Midbrain (tissue), 1 donor: Measurements from ENCODE around the gene NTNG2.

Source experiments
- DNase-seq: peaks from one replicate; lab custom pipeline; 2025; lab: John Stamatoyannopoulos, UW

The NTNG2 gene

GRCh38 chr9:132146575-132146974 is 15.3 kb upstream of the NTNG2 start:
- no peak for DNase-seq

GRCh38 chr9:132147331-132147730 is 14.5 kb upstream of the NTNG2 start:
- no peak for DNase-seq

DNA sequence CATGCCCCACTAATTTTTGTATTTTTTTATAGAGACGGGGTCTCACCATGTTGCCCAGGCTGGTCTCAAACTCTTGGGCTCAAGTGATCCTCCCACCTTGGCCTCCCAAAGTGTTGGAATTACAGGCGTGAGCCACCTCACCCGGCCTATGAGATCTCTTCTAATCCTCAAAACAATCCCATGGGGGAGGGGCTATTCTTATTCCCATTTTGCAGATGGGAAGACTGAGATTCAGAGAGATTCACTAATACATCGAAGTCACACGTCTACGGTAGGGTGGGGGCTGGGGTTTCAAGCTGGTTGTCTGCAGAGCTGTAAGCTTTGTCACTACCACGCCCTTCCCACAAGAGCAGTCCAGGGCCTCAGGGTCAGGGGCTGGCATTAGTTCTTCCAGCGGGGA is 14.0 kb upstream of the NTNG2 start:
- DNase-seq: no peak

GRCh38 chr9:132150256-132150655 is 11.6 kb upstream of the NTNG2 start:
- no peak for DNase-seq

DNA sequence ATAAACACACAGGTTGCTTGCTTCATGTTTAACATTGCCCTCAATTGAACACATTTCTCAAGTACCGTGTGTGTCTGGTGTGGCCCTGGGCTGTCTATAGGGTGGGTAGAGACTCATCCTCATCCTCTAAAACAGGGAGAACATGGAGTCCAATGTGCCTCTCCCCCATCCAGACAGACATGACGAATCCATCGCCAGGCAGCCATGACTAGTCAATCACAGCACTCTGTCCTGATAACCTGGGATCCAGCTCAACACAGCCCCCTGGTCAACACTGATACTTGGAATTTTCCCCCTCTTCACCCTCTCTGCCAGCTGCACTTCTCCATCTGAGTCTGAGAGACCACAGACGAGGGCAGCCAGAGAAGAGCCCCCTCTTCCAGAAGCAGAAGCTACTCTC is 10.7 kb upstream of the NTNG2 start:
- no peak for DNase-seq

- DNase-seq: no peak
These were observed 9.6 kb upstream of the NTNG2 start for GRCh38 chr9:132152231-132152630.

- no peak for DNase-seq
These were observed 6.8 kb upstream of the NTNG2 start for GRCh38 chr9:132154863-132155567.

GRCh38 chr9:132155568-132155895 is 6.3 kb upstream of the NTNG2 start:
- DNase-seq: no peak

- no peak for DNase-seq
These were observed 5.6 kb upstream of the NTNG2 start for GRCh38 chr9:132156262-132156661.

- no peak for DNase-seq
These were observed 4.3 kb upstream of the NTNG2 start for GRCh38 chr9:132157347-132158116.

DNA sequence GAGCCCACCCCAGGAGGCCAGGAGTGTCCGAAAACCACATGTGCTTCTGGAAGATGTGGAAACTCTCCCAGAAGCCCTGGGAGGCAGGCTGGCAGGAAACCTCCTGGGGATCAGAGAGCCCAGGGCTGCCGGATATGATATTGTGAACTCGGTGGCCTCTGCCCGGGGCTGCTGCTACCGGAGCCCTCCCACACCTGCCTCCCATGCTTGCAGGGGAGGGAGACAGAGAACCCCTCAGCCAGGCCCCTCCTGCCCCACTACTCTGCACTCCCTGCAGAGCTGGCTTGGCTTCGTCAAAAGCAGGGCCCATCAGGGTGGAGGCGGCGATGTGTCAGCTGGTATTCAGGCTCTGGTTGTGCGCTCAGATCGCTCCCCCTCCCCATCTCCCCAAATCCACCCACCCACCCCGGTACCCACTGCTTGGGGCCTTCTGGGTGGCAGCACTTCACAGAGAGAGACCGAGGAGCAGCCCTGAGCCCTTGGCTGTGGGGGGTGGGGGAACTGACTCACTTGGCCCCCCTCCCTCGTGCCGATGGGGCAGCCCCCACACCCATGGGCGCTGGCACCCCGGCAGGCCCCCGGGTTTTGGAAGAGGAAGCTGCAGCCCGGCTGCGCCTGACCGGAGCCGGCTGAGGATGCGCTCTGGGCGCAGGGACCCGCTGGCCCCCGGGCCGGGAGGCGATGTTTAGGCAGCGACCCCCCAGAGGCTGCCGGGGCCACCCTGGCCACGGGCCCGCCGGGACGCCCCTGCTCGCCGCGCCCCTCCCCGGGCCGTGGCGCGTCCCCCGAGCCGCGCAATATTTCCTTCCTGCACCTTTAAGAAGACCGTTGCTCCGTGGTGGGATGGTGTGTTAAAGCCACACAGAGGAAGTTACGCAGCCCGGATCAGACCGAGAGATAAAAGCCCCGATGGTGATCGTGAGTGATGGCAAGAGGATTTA is 786 bp upstream of the NTNG2 start:
- no peak for DNase-seq

GRCh38 chr9:132162764-132163456 is 1.1 kb downstream of the NTNG2 start:
- DNase-seq: no peak

GRCh38 chr9:132163457-132163875 is 1.6 kb downstream of the NTNG2 start:
- no peak for DNase-seq

DNA sequence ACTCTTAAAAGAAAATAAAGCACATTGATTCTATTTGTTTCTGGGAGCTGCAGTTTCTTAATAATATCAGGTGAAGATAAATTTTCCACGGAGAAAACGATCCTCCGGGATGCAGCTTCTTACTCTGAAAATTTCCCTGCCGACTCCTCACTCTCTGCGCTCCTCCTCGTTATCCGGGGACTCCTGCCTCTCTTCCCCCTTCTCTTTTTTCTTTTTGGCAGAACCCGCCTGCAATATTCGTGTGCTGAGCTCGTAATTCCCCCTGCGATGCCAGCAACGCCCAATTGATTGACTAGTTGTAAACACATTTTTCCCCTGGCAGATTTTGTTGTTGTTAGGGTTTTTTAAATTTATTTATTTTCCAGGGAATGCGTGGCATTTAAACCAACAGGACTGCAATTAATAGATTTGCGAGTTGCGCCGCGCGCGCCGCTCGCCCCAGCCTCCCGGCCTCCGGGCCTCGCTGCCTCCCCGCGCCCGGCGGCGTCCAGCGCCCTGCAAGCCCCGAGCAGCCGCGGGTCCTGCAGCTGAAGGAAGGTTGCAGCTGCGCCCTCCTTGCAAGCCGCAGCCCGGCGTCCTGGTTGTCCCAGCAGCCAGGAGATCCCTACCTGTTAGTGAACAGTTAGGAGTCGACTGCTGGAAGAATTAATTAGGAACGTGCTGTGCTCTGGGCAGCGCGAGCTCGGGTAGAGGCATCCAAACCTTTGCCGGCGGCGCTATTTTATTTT is 2.2 kb downstream of the NTNG2 start:
- no peak for DNase-seq

DNA sequence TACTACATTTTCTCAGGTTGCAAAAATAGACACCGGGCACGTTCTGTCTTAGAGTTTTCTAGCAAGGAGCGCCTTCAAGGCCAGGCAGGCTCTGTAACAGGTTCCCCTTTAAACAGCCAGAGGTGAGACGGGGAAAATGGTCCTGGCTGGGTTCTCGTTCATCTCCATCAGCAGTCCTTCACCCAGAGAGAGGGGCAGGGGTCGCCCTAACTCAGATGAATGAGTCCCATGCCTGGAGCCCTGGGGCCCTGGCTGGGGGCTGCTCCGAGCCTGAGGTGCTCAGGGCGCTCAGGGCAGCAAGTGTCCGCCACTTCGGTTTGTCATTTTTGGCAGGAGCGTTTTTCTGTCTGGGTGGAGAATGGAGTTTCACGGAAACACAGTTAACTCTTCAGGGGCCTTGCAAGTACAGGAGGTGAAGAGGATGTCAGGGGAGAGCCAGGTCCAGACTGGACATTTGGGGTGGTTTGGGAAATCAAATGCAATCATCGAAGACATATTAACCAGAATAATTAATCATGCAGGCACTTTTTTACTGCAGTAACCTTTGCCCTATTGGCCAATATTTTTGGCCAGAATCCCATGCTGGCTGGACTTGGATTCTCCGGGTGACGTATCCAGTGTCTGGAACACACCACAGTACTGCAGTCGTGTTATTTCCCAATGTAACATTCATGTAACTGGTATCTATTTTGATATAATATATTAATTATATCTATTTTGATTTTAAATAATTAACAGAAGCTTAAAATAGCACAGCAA is 2.9 kb downstream of the NTNG2 start:
- peak; percentile 34 for DNase-seq

DNA sequence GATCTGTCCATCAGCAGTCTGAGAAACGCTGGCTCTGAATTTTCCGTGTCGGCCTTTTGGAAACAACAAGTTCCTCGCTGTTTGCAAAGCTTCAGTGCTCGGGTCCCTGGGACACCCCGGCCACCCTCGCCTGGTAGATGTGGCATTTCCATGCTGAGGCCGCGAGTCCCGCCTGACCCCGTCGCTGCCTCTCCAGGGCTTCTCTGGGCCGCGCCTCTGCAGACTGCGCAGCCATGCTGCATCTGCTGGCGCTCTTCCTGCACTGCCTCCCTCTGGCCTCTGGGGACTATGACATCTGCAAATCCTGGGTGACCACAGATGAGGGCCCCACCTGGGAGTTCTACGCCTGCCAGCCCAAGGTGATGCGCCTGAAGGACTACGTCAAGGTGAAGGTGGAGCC is 4.7 kb downstream of the NTNG2 start:
- DNase-seq: no peak

- no peak for DNase-seq
These were observed 5.3 kb downstream of the NTNG2 start for GRCh38 chr9:132167192-132167591.

DNA sequence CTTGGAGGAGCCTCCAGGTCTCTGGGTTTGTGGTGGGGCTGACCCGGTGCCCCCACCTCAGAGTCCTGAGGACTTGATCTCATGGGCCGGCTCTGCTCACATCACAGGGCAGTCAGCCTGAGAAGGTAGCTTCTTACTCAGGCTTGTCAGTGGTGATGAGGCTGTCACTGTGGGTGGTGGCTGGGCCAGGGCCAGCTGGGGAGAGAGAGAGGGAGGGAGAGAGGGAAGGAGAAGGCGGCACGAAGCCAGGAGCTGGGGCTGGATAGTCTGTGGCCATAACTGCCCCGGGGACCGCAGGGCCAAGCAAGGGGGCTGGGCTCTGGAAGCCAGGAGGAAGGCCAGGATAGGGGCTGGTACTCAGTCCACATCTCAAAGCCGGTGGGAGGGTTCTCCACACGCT is 6.5 kb downstream of the NTNG2 start:
- DNase-seq: peak; percentile 39

- no peak for DNase-seq
These were observed 7.0 kb downstream of the NTNG2 start for GRCh38 chr9:132168851-132169250.

DNA sequence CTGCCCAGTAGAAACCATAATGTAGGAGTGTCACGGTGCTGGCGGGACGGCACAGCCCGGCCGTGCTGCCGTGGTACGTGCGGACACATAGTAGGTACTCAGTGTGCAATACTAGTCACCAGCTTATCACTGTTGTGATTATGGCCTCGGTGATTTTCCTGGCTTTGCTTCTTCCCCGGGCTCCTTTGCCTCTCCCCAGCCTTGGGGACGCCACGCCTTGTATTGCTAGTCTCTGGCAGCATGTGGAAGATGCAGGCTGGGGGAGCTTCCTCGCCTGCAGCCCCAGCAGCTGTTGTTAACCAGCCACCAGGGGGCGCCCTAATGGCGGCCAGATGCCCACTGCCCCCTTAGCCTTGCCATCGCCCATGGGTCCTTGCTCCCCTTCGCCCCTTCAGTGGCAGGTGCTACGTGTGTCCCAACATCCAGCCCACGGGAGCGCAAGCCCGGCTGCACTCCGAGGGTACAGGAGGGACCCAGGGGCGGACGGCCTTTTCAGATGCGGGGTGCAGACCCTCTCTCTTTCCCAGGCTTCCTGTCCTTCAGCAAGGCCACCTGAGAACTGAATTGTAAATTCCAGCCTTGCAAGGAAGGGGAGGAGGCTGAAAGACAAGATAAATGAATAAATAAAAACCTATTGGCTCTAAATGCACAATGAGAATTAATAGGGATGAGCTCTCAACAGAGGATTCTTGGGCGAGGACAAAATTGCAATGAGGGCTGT is 8.0 kb downstream of the NTNG2 start:
- peak; percentile 64 for DNase-seq
